Karpas-422 (cell line): ENCODE data around the gene PEX16. TPM values are rescaled to one million over a fixed set of nuclear protein-coding genes. Genes with fewer than 3 reads are reported as not detected.

Experiments
- DNase-seq: peaks from one replicate; pipeline ENCODE4 v3.0.0-alpha.2; 2015
- H2AFZ ChIP-seq: fragments of 200-600 bp; sonication (generic); 2 replicates; pipeline ENCODE4 v1.6.1; 2014; ENCODE audit warnings: antibody characterized with exemption, low read length, mixed read lengths
- H3K27ac ChIP-seq: fragments of 200-600 bp; sonication (generic); 2 replicates; pipeline ENCODE4 v1.5.1; 2014; ENCODE audit warnings: mild to moderate bottlenecking, low read length, moderate library complexity
- H3K27me3 ChIP-seq: fragments of 200-600 bp; sonication (generic); 2 replicates; pipeline ENCODE4 v1.6.1; 2014; ENCODE audit warnings: low read length, mixed read lengths
- H3K36me3 ChIP-seq: fragments of 200-600 bp; sonication (generic); 2 replicates; pipeline ENCODE4 v1.6.1; 2014; ENCODE audit warnings: low read length, mixed read lengths; ENCODE audit not compliant: insufficient read depth
- H3K4me1 ChIP-seq: fragments of 200-600 bp; sonication (generic); 2 replicates; pipeline ENCODE4 v1.6.1; 2014; ENCODE audit warnings: mild to moderate bottlenecking, low read length, mixed read lengths
- H3K4me2 ChIP-seq: fragments of 200-600 bp; sonication (generic); 2 replicates; pipeline ENCODE4 v1.6.1; 2014; ENCODE audit warnings: low read length, low read depth, mild to moderate bottlenecking; ENCODE audit not compliant: poor library complexity, severe bottlenecking
- H3K4me3 ChIP-seq: fragments of 200-600 bp; sonication (generic); 2 replicates; pipeline ENCODE4 v1.5.1; 2014; ENCODE audit warnings: mild to moderate bottlenecking, antibody characterized with exemption, low read length, mixed read lengths
- H3K79me2 ChIP-seq: fragments of 200-600 bp; sonication (generic); 2 replicates; pipeline ENCODE4 v1.6.1; 2014; ENCODE audit warnings: mild to moderate bottlenecking, low read length, mixed read lengths
- H3K9ac ChIP-seq: fragments of 200-600 bp; sonication (generic); 2 replicates; pipeline ENCODE4 v1.6.0; 2014; ENCODE audit warnings: low read length
- H3K9me2 ChIP-seq: fragments of 200-600 bp; sonication (generic), shearing (Covaris generic); replicated peaks from 2 replicates; pipeline ENCODE4 v1.6.0; 2014; ENCODE audit warnings: mild to moderate bottlenecking, low read length, moderate library complexity; ENCODE audit not compliant: insufficient read depth
- H3K9me3 ChIP-seq: fragments of 300-700, 200-600 bp; sonication (generic); 2 replicates; pipeline ENCODE4 v1.6.1; 2014; ENCODE audit warnings: low read length, mixed read lengths
- H4K20me1 ChIP-seq: fragments of 200-600 bp; sonication (generic); 2 replicates; pipeline ENCODE4 v1.6.1; 2014; ENCODE audit warnings: mild to moderate bottlenecking, antibody characterized with exemption, low read length, low read depth; ENCODE audit not compliant: insufficient read depth
- total RNA-seq: library from RNA; depleted of rRNA; stranded (reverse); fragments of >200 nt; shearing (Covaris generic); gene quantifications from 2 replicates; pipeline ENCODE4 v1.2.3, GENCODE V29; 2014; ENCODE audit warnings: low replicate concordance

Gene PEX16
- total RNA-seq, 1 experiment from 2014 or later = 89.3 TPM

GRCh38 chr11:45877221-45877620 lies 40.5 kb downstream of the PEX16 start:
- H2AFZ ChIP-seq = no peak overlapping the region
- H4K20me1 ChIP-seq = no peaks in the 10 kb centered on the region
- H3K4me1 ChIP-seq = peaks cover 18% of the 10 kb centered on the region
- no peaks in the 10 kb centered on the region for H3K9me3 ChIP-seq
- no peak overlapping the region for H3K27ac ChIP-seq
- H3K27me3 ChIP-seq = no peaks in the 10 kb centered on the region
- no peaks in the 10 kb centered on the region for H3K9me2 ChIP-seq
- H3K79me2 ChIP-seq = no peaks in the 10 kb centered on the region
- H3K4me2 ChIP-seq = no peak overlapping the region
- DNase-seq = no peak
- H3K36me3 ChIP-seq = peaks cover 11% of the 10 kb centered on the region
- H3K4me3 ChIP-seq = no peak overlapping the region
- H3K9ac ChIP-seq = no peak overlapping the region

- Histone ChIP-seq H3K9me2 (no peaks in the 10 kb centered on the region), H3K9ac (no peak overlapping the region), H4K20me1 (no peaks in the 10 kb centered on the region), H3K36me3 (peaks cover 13% of the 10 kb centered on the region), H3K4me2 (no peak overlapping the region), H3K27ac (no peak overlapping the region), H3K9me3 (no peaks in the 10 kb centered on the region), H3K4me3 (no peak overlapping the region), H3K4me1 (peaks cover 18% of the 10 kb centered on the region), H3K27me3 (no peaks in the 10 kb centered on the region), H2AFZ (no peak overlapping the region), H3K79me2 (no peaks in the 10 kb centered on the region)
- no peak for DNase-seq
These were observed 41.3 kb downstream of the PEX16 start for GRCh38 chr11:45876401-45876800.

- no peak overlapping the region for H3K27ac ChIP-seq
- H3K79me2 ChIP-seq = no peaks in the 10 kb centered on the region
- no peak overlapping the region for H3K9ac ChIP-seq
- peak; percentile 81 for DNase-seq
- H3K4me2 ChIP-seq = no peak overlapping the region
- no peak overlapping the region for H2AFZ ChIP-seq
- no peaks in the 10 kb centered on the region for H3K9me2 ChIP-seq
- peaks cover 10% of the 10 kb centered on the region; the same call in 1 of the 2 replicates for H3K36me3 ChIP-seq
- H3K9me3 ChIP-seq = no peaks in the 10 kb centered on the region
- peaks cover 18% of the 10 kb centered on the region for H3K4me1 ChIP-seq
- H3K4me3 ChIP-seq = no peak overlapping the region
- H3K27me3 ChIP-seq = no peaks in the 10 kb centered on the region
- no peaks in the 10 kb centered on the region for H4K20me1 ChIP-seq
These were observed 44.9 kb downstream of the PEX16 start for GRCh38 chr11:45872651-45873356.

- Histone ChIP-seq H3K4me2 (no peak overlapping the region), H3K27me3 (no peaks in the 10 kb centered on the region), H3K36me3 (peaks cover 10% of the 10 kb centered on the region; the same call in 1 of the 2 replicates), H3K9me3 (no peaks in the 10 kb centered on the region), H4K20me1 (no peaks in the 10 kb centered on the region), H3K9me2 (no peaks in the 10 kb centered on the region), H2AFZ (no peak overlapping the region), H3K4me3 (no peak overlapping the region), H3K4me1 (peaks cover 18% of the 10 kb centered on the region), H3K27ac (no peak overlapping the region), H3K9ac (no peak overlapping the region), H3K79me2 (no peaks in the 10 kb centered on the region)
- no peak for DNase-seq
These were observed 46.0 kb downstream of the PEX16 start for GRCh38 chr11:45871638-45872037.

DNA sequence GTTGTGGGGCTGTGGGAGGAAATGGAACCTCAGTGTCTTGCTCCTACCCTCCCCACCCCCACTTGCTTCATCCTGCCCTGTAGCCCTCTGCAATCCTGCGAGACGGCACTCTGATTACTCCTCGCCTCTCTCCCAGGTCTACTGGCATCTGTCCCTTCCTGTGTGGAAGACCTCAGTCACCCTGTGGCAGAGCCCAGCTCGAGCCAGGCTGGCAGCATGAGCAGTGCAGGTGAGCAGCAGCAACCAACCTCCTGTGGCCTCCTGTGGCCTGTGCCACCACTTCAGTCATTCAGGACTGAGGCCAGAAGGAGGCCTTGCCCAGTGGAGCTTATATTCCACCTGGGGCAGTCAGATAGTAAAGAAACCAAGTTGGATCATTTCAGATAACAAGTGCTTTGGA lies 47.0 kb downstream of the PEX16 start:
- Histone ChIP-seq H3K9me2 (no peaks in the 10 kb centered on the region), H3K27me3 (no peaks in the 10 kb centered on the region), H3K79me2 (no peaks in the 10 kb centered on the region), H2AFZ (no peak overlapping the region), H4K20me1 (no peaks in the 10 kb centered on the region), H3K27ac (no peak overlapping the region), H3K4me2 (no peak overlapping the region), H3K36me3 (peaks cover 10% of the 10 kb centered on the region; the same call in 1 of the 2 replicates), H3K4me1 (peaks cover 13% of the 10 kb centered on the region), H3K9me3 (no peaks in the 10 kb centered on the region), H3K4me3 (no peak overlapping the region), H3K9ac (no peak overlapping the region)
- no peak for DNase-seq

DNA sequence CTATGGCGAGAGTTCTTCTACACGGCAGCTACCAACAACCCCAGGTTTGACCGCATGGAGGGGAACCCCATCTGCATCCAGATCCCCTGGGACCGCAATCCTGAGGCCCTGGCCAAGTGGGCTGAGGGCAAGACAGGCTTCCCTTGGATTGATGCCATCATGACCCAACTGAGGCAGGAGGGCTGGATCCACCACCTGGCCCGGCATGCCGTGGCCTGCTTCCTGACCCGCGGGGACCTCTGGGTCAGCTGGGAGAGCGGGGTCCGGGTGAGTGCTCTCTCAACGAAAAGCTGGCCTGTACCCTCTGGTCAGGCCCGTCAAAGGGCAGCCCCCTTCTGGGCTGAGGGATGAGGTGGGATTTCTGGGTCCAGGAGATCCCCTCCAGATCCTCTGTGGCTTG lies 48.1 kb downstream of the PEX16 start:
- Histone ChIP-seq H3K9me3 (no peaks in the 10 kb centered on the region), H3K27ac (no peak overlapping the region), H3K4me3 (no peak overlapping the region), H3K4me2 (no peak overlapping the region), H3K9me2 (no peaks in the 10 kb centered on the region), H4K20me1 (no peaks in the 10 kb centered on the region), H3K4me1 (0 out of 2 replicates have a peak, but pooled peaks cover 3% of the 10 kb centered on the region), H2AFZ (no peak overlapping the region), H3K79me2 (no peaks in the 10 kb centered on the region), H3K36me3 (peaks cover 10% of the 10 kb centered on the region; the same call in 1 of the 2 replicates), H3K9ac (no peak overlapping the region), H3K27me3 (no peaks in the 10 kb centered on the region)
- DNase-seq = no peak

DNA sequence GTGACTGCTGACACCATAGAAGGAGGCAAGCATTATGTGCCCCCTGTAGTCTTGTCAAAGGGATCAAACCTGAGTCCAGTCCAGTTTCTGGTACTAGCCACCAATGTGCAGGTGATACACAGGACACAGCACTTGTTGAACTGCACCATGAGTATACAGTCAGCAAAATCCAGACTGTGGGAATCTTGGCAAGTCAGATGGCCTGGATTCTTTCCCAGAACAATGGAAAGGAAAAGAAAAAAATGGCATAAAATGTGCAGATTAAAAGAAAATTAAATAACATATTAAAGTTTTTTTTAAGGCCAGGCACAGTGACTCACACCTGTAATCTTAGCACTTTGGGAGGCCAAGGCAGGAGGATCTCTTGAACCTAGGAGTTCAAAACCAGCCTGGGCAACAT lies 53.6 kb downstream of the PEX16 start:
- Histone ChIP-seq H3K9me3 (no peaks in the 10 kb centered on the region), H3K27me3 (no peaks in the 10 kb centered on the region), H3K79me2 (no peaks in the 10 kb centered on the region), H4K20me1 (no peaks in the 10 kb centered on the region), H3K9me2 (no peaks in the 10 kb centered on the region), H3K4me2 (no peak overlapping the region), H3K4me3 (no peak overlapping the region), H3K4me1 (no peaks in the 10 kb centered on the region), H3K36me3 (no peaks in the 10 kb centered on the region), H3K27ac (no peak overlapping the region), H2AFZ (no peak overlapping the region), H3K9ac (no peak overlapping the region)
- no peak for DNase-seq

DNA sequence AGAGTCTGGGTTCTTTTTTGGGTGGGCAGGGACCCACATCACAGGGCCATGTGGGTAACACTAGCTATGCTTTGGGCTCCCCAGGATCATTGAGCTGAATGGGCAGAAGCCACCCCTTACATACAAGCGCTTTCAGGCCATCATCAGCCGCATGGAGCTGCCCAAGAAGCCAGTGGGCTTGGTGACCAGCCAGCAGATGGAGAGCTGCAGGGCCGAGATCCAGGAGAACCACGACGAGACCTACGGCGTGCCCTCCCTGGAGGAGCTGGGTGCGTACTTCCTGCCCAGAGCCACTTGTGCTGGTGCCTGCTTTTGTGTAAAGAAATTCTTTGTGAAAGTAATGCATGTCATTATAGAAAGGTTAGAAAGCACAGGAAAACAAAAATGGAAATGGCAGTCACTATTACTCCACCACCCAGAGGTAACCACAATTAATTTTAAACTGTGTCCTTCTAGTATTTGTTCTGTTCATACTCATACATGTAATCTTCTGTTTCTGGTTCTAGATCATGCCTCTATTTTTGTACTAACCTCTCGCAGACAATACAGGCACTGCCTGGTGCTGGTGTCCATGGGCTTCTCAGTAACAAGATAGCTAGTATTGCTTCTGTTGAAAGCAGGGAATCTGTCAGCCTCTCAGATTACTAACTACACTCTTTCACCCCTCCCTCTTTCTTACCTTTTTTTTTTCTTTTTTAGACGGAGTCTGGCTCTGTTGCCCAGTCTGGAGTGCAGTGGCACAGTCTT lies 56.7 kb downstream of the PEX16 start:
- Histone ChIP-seq H3K9ac (no peak overlapping the region), H4K20me1 (no peaks in the 10 kb centered on the region), H3K4me1 (no peaks in the 10 kb centered on the region), H3K27ac (no peak overlapping the region), H2AFZ (no peak overlapping the region), H3K27me3 (no peaks in the 10 kb centered on the region), H3K36me3 (no peaks in the 10 kb centered on the region), H3K79me2 (no peaks in the 10 kb centered on the region), H3K9me3 (no peaks in the 10 kb centered on the region), H3K4me3 (no peak overlapping the region), H3K4me2 (no peak overlapping the region), H3K9me2 (no peaks in the 10 kb centered on the region)
- no peak for DNase-seq
